Limb (tissue), 2 donors: ENCODE measurements around the gene SCN2A.

ENCODE experiments used
- DNase-seq, 2 donors: peaks; one replicate each; pipeline ENCODE4 v3.0.0-alpha.2; 2016; ENCODE audit errors: extremely low spot score in 2 of 2

Gene SCN2A

GRCh38 chr2:165414187-165414586 is 175.0 kb downstream of the SCN2A start:
- DNase-seq, result no peak

DNA sequence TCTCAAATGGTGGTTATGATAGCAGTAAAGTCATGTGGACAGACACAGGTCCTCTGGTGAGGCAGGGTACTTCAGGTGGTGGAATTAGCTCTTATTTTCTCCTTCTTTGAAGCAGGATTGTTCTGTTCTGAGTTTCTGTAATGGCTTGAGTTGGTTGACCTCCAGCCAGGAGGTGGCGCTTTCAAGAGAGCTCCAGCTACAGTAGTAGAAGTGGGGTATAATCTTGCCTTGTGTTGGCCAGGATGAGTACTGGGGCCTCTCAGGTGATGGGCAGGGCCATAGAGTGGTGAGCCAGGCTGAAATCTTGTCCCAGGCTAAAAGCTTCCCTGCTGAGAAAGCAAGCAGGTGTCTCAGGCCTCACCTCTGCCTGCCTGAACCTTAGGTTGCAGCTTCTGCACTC is 177.8 kb downstream of the SCN2A start:
- DNase-seq, result no peak

- no peak for DNase-seq
Measured at GRCh38 chr2:165420231-165420630, 181.0 kb downstream of the SCN2A start.

GRCh38 chr2:165423081-165423480 is 183.9 kb downstream of the SCN2A start:
- no peak for DNase-seq

DNA sequence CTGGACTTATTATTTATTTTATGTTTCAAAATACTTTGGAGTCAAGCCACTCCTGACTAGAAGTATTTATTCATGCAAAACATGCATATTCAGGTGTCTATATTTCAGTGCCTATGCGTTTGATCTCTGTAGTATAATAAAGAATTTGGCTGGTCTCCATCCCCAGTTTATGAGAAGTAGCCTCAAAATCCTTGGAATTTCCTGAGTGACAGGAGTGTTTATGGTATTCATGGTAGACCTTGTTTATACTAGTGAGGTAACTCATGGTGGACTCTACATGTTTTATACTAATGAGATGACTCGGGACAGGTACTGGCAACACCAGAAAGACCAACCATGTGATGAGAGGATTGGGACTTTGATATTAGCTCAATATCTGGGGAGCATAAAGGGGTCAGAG is 186.3 kb downstream of the SCN2A start:
- no peak for DNase-seq

DNA sequence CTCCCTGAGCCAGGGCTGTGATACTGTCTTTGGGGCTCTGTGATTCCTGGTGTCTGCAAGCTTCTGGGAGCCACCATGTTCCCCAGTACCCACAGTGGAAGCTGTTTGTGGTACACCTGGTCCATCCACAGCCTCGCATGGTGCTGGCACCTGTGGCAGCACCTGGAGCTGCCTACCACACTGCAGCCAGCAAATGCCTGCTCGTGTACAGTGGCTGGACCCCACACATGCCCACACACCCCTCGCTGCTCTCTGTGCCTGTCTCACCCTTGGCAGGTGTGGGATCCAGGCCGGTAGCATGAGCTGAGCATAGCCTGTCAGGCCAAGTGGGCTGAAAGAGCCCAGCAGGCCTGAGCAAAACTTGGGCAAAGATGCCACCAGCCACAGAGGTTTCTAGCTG is 188.5 kb downstream of the SCN2A start:
- no peak for DNase-seq

DNA sequence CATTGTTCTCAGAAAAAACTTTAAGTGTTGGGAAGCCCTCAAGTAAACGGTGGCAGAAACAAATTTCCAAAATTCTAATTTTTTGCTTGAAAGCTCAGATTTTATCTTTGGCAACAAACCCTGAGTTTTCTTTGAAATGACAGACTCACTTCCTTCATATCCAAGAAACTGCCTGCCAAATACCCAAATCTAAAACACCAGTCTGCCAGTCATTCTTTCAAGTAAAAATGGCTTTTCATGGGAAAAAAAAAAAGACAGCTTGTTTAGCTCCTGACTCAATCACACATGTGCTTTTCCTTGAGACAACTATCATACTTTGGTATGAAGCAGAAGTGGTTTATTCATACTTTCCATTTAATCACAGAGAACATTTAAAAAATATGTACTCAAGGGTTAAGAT is 189.7 kb downstream of the SCN2A start:
- no peak for DNase-seq

- no peak for DNase-seq
Measured at GRCh38 chr2:165431014-165431413, 191.8 kb downstream of the SCN2A start.

GRCh38 chr2:165432234-165432966 is 193.2 kb downstream of the SCN2A start:
- no peak for DNase-seq

- DNase-seq, result no peak
Measured at GRCh38 chr2:165434865-165435496, 195.8 kb downstream of the SCN2A start.

DNA sequence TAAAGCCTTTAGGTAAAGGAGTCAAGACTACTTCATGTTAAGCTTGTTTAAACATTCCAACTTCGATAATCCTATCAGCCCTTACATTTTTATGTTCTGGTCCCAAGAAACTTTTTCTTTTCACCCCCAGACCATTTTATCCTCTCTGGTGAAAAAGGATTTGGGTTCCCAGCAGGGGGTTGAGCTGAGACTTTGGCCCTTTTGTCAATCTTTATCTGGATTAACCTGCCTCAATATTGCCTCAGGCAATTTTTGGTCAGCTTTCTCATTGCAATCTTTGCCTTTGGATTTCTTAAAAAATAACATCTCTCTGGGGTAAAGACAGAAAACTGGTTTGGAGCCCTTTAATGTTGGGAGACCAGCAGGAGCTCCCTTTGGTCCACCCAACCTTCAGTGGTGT is 196.4 kb downstream of the SCN2A start:
- DNase-seq, result no peak

DNA sequence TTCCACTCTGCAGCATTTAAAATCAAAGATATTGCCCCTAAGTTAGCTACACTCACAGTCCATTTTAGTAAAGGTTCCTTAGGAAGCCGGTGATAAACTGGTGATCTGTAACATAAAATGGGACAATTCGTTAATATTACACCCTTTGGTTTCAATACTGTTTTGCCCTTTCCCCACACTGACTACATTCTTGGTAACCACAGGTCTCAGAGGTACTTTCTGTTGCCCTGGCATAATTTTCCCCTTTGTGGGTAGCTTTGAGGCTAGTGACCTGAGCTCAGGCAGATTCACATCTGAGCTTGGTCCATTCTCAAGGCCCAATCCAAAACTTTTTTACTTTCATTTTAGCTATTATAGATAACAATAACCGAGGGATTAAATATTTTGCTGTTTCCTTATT is 197.3 kb downstream of the SCN2A start:
- no peak for DNase-seq

- peak; percentile 51 to 88 for DNase-seq
Measured at GRCh38 chr2:165440367-165440766, 201.2 kb downstream of the SCN2A start.
